Measurements from ENCODE around the gene INA.
A peak's percentile ranks its signal among the peaks of the same experiment; 100 is the strongest.
"Not testable (repeated sequence)": the region's sequence is repeated elsewhere in the genome, so short reads cannot be mapped to it uniquely, and the experiment has no call there.

Gene INA

GRCh38 chr10:103254113-103254512 is 22.8 kb upstream of the INA start:
- ATAC-seq (replicated peaks; ENCODE audit: extremely low read depth, poor library complexity, severe bottlenecking) (no peak), DNase-seq (ENCODE audit: low spot score in 2 of 2) (no peak)
- Mint-ChIP-seq H3K9me3 (peaks cover 5% of the 10 kb centered on the region), H3K27ac (ENCODE audit: low read depth) (peak overlapping the region; percentile 13), H3K27me3 (peaks cover 5% of the 10 kb centered on the region), H3K4me3 (no peak overlapping the region), H3K4me1 (no peaks in the 10 kb centered on the region), H3K36me3 (ENCODE audit: insufficient read depth) (peaks cover 10% of the 10 kb centered on the region)

DNA sequence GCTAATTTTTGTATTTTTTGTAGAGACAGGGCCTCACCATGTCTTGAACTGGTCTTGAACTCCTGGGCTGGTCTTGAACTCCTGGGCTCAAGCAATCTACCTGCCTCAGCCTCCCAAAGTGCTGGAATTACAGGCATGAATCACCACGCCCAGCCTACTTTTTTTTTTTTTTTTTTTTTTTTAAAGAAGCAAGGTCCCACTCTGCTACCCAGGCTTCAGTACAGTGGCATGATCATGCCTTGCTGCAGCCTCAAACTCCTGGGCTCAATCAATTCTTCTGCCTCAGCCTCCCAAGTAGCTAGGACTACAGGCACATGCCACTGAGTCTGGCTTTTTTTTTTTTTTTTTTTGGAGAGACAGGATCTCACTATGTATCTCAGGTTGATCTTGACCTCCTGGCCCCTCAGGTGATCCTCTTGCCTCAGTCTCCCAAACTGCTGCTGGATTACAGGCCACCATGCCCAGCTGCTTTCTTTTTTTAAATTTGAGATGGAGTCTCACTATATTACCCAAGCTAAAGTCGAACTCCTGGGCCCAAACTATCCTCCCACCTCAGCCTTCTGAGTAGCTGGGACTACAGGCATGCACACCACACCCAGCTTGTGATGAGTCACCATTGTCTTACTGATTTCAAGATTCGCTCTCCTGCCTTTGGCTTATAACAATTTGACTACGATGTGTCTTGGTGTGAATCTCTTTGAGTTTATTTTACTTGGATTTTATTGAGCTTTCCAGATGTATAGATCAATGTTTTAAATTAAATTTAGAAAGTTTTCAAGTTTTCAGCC is 22.2 kb upstream of the INA start:
- no peak for ATAC-seq (replicated peaks; ENCODE audit: extremely low read depth, poor library complexity, severe bottlenecking)
- Mint-ChIP-seq H3K27me3 (peaks cover 11% of the 10 kb centered on the region), H3K4me1 (no peaks in the 10 kb centered on the region), H3K4me3 (no peak overlapping the region), H3K36me3 (ENCODE audit: insufficient read depth) (peaks cover 10% of the 10 kb centered on the region), H3K27ac (ENCODE audit: low read depth) (peak overlapping the region; percentile 13), H3K9me3 (peaks cover 5% of the 10 kb centered on the region)
- DNase-seq (ENCODE audit: low spot score in 2 of 2) = no peak

- Mint-ChIP-seq H3K4me3 (no peak overlapping the region), H3K4me1 (no peaks in the 10 kb centered on the region), H3K9me3 (no peaks in the 10 kb centered on the region), H3K36me3 (ENCODE audit: insufficient read depth) (no peaks in the 10 kb centered on the region), H3K27ac (ENCODE audit: low read depth) (no peak overlapping the region), H3K27me3 (peaks cover 30% of the 10 kb centered on the region)
- no peak for DNase-seq (ENCODE audit: low spot score in 2 of 2)
- no peak for ATAC-seq (replicated peaks; ENCODE audit: extremely low read depth, poor library complexity, severe bottlenecking)
These were observed 20.3 kb upstream of the INA start for GRCh38 chr10:103256613-103257012.

GRCh38 chr10:103257812-103258211 is 19.1 kb upstream of the INA start:
- no peaks in the 10 kb centered on the region for H3K36me3 Mint-ChIP-seq (ENCODE audit: insufficient read depth)
- H3K4me1 Mint-ChIP-seq = no peaks in the 10 kb centered on the region
- peaks cover 39% of the 10 kb centered on the region for H3K27me3 Mint-ChIP-seq
- DNase-seq (ENCODE audit: low spot score in 2 of 2) = no peak
- no peak for ATAC-seq (replicated peaks; ENCODE audit: extremely low read depth, poor library complexity, severe bottlenecking)
- no peak overlapping the region for H3K27ac Mint-ChIP-seq (ENCODE audit: low read depth)
- no peak overlapping the region for H3K4me3 Mint-ChIP-seq
- no peaks in the 10 kb centered on the region for H3K9me3 Mint-ChIP-seq

DNA sequence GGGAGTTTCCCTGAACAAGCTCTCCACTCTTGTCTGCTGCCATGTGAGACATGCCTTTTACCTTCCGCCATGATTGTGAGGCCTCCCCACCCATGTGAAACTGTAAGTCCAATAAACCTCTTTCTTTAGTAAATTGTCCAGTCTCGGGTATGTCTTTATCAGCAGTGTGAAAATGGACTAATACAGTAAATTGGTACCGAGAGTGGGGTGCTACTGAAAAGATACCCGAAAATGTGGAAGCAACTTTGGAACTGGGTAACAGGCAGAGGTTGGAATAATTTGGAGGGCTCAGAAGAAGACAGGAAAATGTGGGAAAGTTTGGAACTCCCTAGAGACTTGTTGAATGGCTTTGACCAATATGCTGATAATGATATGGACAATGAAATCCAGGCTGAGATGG is 18.0 kb upstream of the INA start:
- H3K27ac Mint-ChIP-seq (ENCODE audit: low read depth); H3K36me3 Mint-ChIP-seq (ENCODE audit: insufficient read depth); H3K4me1 Mint-ChIP-seq; H3K9me3 Mint-ChIP-seq; H3K4me3 Mint-ChIP-seq; ATAC-seq (replicated peaks; ENCODE audit: extremely low read depth, poor library complexity, severe bottlenecking); DNase-seq (ENCODE audit: low spot score in 2 of 2): not testable (repeated sequence)
- H3K27me3 Mint-ChIP-seq = peaks cover 50% of the 10 kb centered on the region

- Mint-ChIP-seq H3K9me3 (no peaks in the 10 kb centered on the region), H3K36me3 (ENCODE audit: insufficient read depth) (no peaks in the 10 kb centered on the region), H3K4me3 (no peak overlapping the region), H3K27ac (ENCODE audit: low read depth) (no peak overlapping the region), H3K4me1 (no peaks in the 10 kb centered on the region), H3K27me3 (peaks cover 59% of the 10 kb centered on the region)
- no peak for DNase-seq (ENCODE audit: low spot score in 2 of 2)
- ATAC-seq (replicated peaks; ENCODE audit: extremely low read depth, poor library complexity, severe bottlenecking) = no peak
These were observed 16.9 kb upstream of the INA start for GRCh38 chr10:103259989-103260388.

DNA sequence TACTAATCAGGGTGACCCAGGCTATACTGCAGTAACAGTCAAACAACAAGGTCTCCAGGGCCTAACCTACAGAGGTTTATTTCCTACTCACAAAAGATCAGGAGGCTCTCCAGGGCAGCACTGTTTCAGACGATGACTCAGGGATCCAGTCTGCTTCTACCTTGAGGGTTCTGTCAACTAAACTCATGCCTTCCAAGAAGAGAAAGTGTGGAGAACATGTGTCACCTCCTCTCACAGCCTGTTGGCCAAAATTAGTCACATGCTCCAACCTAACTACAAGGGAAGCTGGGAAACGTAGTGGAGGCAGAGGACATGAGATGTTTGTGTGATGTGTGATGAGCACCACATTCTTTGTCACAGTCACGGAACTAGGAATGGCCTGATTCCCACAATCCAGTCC is 14.7 kb upstream of the INA start:
- DNase-seq (ENCODE audit: low spot score in 2 of 2) = no peak
- Mint-ChIP-seq H3K27ac (ENCODE audit: low read depth) (no peak overlapping the region), H3K27me3 (peaks cover 77% of the 10 kb centered on the region), H3K9me3 (no peaks in the 10 kb centered on the region), H3K4me3 (no peak overlapping the region), H3K4me1 (no peaks in the 10 kb centered on the region), H3K36me3 (ENCODE audit: insufficient read depth) (no peaks in the 10 kb centered on the region)
- no peak for ATAC-seq (replicated peaks; ENCODE audit: extremely low read depth, poor library complexity, severe bottlenecking)

DNA sequence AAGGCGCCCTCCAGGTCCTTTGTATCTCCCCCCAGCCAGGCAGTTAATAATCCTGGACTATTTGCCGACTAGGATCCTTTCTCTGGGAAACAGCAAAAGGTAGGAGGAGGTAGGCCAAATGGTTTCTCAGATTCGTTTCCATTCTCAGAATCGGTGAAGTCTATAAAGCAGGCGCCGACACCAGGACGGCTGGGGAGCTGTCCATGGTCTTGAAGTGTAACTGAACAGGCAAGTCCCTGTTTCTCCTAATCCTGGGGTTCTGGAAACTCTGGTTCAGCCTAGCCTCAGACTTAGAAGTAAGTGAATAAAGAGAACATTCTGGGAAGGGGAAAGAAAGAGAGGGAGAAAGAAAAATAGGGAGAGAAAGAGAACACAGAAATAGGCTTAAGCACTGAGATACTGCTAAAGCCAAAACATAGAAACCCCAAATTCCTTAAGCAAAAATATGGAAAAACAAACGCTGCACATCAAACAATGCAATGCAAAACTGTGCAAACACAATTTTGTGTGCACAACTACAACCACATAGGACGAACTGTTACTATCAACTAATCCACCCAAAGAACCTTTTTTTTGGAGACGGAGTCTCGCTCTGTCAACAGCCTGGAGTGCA is 11.1 kb upstream of the INA start:
- DNase-seq (ENCODE audit: low spot score in 2 of 2) = no peak
- Mint-ChIP-seq H3K36me3 (ENCODE audit: insufficient read depth) (peaks cover 1% of the 10 kb centered on the region), H3K9me3 (no peaks in the 10 kb centered on the region), H3K4me3 (no peak overlapping the region), H3K4me1 (no peaks in the 10 kb centered on the region), H3K27ac (ENCODE audit: low read depth) (no peak overlapping the region), H3K27me3 (peaks cover 69% of the 10 kb centered on the region)
- ATAC-seq (replicated peaks; ENCODE audit: extremely low read depth, poor library complexity, severe bottlenecking) = no peak

GRCh38 chr10:103273041-103273441 is 3.9 kb upstream of the INA start:
- peaks cover 4% of the 10 kb centered on the region for H3K4me1 Mint-ChIP-seq
- peaks cover 55% of the 10 kb centered on the region for H3K27me3 Mint-ChIP-seq
- H3K9me3 Mint-ChIP-seq = no peaks in the 10 kb centered on the region
- no peak overlapping the region for H3K27ac Mint-ChIP-seq (ENCODE audit: low read depth)
- no peak overlapping the region for H3K4me3 Mint-ChIP-seq
- no peak for ATAC-seq (replicated peaks; ENCODE audit: extremely low read depth, poor library complexity, severe bottlenecking)
- no peak for DNase-seq (ENCODE audit: low spot score in 2 of 2)
- H3K36me3 Mint-ChIP-seq (ENCODE audit: insufficient read depth) = peaks cover 1% of the 10 kb centered on the region

GRCh38 chr10:103276251-103276895 is 565 bp upstream of the INA start:
- no peak overlapping the region for H3K27ac Mint-ChIP-seq (ENCODE audit: low read depth)
- DNase-seq (ENCODE audit: low spot score in 2 of 2) = no peak
- ATAC-seq (replicated peaks; ENCODE audit: extremely low read depth, poor library complexity, severe bottlenecking) = no peak

DNA sequence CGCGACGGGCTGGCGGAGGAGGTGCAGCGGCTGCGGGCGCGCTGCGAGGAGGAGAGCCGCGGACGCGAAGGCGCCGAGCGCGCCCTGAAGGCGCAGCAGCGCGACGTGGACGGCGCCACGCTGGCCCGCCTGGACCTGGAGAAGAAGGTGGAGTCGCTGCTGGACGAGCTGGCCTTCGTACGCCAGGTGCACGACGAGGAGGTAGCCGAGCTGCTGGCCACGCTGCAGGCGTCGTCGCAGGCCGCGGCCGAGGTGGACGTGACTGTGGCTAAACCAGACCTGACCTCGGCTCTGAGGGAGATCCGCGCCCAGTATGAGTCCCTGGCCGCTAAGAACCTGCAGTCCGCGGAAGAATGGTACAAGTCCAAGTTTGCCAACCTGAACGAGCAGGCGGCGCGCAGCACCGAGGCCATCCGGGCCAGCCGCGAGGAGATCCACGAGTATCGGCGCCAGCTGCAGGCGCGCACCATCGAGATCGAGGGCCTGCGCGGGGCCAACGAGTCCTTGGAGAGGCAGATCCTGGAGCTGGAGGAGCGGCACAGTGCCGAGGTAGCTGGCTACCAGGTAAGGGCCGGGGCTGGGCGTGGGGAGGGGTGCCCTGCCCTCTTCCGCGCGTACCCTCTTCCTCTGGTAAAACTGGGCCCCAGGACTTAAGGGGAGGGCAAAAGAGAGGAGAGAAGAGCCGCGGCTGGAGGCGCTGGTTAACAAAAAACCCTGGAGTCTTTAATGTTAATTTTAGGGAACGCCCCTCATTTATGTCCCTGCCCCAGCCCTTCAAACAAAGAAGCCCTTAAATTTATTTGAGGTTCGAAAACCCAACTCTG is 987 bp downstream of the INA start:
- Mint-ChIP-seq H3K9me3 (peaks cover 7% of the 10 kb centered on the region), H3K4me3 (no peak overlapping the region), H3K4me1 (peaks cover 13% of the 10 kb centered on the region), H3K27ac (ENCODE audit: low read depth) (no peak overlapping the region), H3K27me3 (peaks cover 75% of the 10 kb centered on the region), H3K36me3 (ENCODE audit: insufficient read depth) (no peaks in the 10 kb centered on the region)
- ATAC-seq (replicated peaks; ENCODE audit: extremely low read depth, poor library complexity, severe bottlenecking) (no peak), DNase-seq (ENCODE audit: low spot score in 2 of 2) (no peak)

More at GRCh38 chr10:103276251-103276895, 565 bp upstream of the INA start:
- H3K9me3 Mint-ChIP-seq = peaks cover 7% of the 10 kb centered on the region
- H3K4me3 Mint-ChIP-seq = no peak overlapping the region
- H3K27me3 Mint-ChIP-seq = peaks cover 74% of the 10 kb centered on the region
- no peaks in the 10 kb centered on the region for H3K36me3 Mint-ChIP-seq (ENCODE audit: insufficient read depth)
- peaks cover 8% of the 10 kb centered on the region for H3K4me1 Mint-ChIP-seq

DNA sequence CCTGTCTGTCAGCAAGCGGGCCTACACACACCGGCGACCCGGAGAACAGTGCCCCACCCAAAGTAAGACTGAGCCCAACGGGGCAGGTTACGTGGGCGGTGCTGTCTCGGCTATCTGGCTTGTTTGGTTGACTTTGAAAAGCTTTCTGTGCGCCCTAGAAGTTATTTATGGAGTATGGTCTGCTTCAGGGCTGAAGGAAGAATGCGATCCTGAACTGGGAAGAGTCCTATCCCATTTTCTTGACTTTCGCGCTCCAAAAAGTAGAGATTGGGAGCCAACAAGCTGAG is 1.5 kb downstream of the INA start:
- ATAC-seq (replicated peaks; ENCODE audit: extremely low read depth, poor library complexity, severe bottlenecking) (no peak), DNase-seq (ENCODE audit: low spot score in 2 of 2) (no peak)
- Mint-ChIP-seq H3K27me3 (peaks cover 75% of the 10 kb centered on the region), H3K36me3 (ENCODE audit: insufficient read depth) (no peaks in the 10 kb centered on the region), H3K4me1 (peaks cover 13% of the 10 kb centered on the region), H3K9me3 (peaks cover 7% of the 10 kb centered on the region), H3K4me3 (peak overlapping the region; percentile 26), H3K27ac (ENCODE audit: low read depth) (no peak overlapping the region)

Data from central memory CD8-positive, alpha-beta T cell (primary cell).